Measurements from ENCODE around the gene GHRHR.

GRCh38 chr7:31004393-31004792 lies 40.6 kb downstream of the GHRHR start:
- no peak for TF ChIP-seq CTCF (conservative IDR thresholded peaks at IDR 0.05; ENCODE audit: low read depth, low read length)
- TF ChIP-seq CEBPB (IDR thresholded peaks at IDR 0.05; ENCODE audit: low read depth, low read length): no peak
- TF ChIP-seq RAD21 (IDR thresholded peaks at IDR 0.05; ENCODE audit: low read length): no peak
- TF ChIP-seq RCOR1 (IDR thresholded peaks at IDR 0.05; ENCODE audit: insufficient replicate concordance, low read length): no peak
- no peak for TF ChIP-seq BHLHE40 (IDR thresholded peaks at IDR 0.05; ENCODE audit: low read depth, low read length)
- no peak for TF ChIP-seq POLR2A (IDR thresholded peaks at IDR 0.05; ENCODE audit: low read depth, low read length)
- TF ChIP-seq FOS (IDR thresholded peaks at IDR 0.05; ENCODE audit: low read depth, low read length): no peak
- TF ChIP-seq USF2 (IDR thresholded peaks at IDR 0.05; ENCODE audit: low read depth, low read length): no peak
- TF ChIP-seq ELK1 (IDR thresholded peaks at IDR 0.05; ENCODE audit: borderline replicate concordance, low read depth, low read length): no peak
